Measurements from ENCODE around the gene NOP10. TPM values are rescaled to one million over a fixed set of nuclear protein-coding genes. Genes with fewer than 3 reads are reported as not detected.

NOP10 gene
- total RNA-seq, 1 experiment from 2014 or later = 235 TPM

DNA sequence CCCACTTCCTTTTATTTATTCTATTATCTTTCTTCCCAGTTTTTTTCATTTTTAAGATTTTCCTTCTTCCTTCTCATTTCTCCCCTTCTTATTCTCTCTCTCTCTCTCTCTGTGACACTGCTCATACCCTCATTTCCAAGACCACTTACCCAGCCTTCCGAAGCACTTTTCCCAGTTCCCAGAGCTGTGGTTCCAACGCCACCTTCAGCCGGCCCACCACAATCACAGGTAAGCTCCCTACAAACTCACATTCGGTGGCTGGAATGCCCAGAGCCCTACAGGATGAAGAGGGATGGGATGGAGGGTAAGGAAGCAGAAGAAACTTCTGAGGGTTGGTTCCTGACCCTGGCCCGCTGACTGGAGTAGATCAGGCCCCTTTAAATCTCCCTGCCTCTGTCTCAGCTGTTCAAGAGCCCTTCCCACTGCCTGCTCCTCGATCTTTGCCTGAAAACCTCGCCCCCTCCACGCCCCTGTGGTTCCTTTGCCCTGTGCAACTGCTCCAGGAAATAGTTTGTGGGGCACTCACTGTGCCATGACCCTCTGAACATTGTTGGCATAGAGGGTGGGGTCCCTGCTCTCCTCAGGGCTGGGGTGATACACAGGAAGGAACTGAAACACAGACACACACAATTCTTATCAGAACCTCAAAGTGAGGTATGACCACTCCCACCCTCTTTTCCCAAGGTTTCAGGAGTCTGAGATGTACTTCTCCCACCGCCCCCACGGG lies 19.3 kb upstream of the NOP10 start:
- no peaks in the 10 kb centered on the region for H3K27me3 ChIP-seq (ENCODE audit: insufficient read depth, low read length)
- H4K91ac ChIP-seq (ENCODE audit: insufficient read length, low read depth, low read length) = no peak overlapping the region
- H3K18ac ChIP-seq (ENCODE audit: insufficient read length, low read depth, low read length) = no peak overlapping the region
- peaks cover 9% of the 10 kb centered on the region for H3K79me1 ChIP-seq (ENCODE audit: insufficient read depth, low read depth, low read length, poor library complexity, severe bottlenecking)
- H3T11ph ChIP-seq (ENCODE audit: low read length) = no peak overlapping the region
- TF ChIP-seq, protein P1, sequence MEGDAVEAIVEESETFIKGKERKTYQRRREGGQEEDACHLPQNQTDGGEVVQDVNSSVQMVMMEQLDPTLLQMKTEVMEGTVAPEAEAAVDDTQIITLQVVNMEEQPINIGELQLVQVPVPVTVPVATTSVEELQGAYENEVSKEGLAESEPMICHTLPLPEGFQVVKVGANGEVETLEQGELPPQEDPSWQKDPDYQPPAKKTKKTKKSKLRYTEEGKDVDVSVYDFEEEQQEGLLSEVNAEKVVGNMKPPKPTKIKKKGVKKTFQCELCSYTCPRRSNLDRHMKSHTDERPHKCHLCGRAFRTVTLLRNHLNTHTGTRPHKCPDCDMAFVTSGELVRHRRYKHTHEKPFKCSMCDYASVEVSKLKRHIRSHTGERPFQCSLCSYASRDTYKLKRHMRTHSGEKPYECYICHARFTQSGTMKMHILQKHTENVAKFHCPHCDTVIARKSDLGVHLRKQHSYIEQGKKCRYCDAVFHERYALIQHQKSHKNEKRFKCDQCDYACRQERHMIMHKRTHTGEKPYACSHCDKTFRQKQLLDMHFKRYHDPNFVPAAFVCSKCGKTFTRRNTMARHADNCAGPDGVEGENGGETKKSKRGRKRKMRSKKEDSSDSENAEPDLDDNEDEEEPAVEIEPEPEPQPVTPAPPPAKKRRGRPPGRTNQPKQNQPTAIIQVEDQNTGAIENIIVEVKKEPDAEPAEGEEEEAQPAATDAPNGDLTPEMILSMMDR (conservative IDR thresholded peaks at IDR 0.05) = peak; percentile 32; the same call in 2 of the 3 replicates
- H2AK5ac ChIP-seq (ENCODE audit: insufficient read length, low read length) = no peak overlapping the region
- no peak overlapping the region for H3K4me2 ChIP-seq (ENCODE audit: insufficient read depth, insufficient read length, low read length)
- H3K56ac ChIP-seq (ENCODE audit: insufficient read length, low read depth, low read length) = no peak overlapping the region
- Mint-ChIP-seq H3K4me3 (no peak overlapping the region), H3K27ac (peak overlapping the region in 2 of 3 experiments; percentile 21 to 64; a peak in 2 of 7 replicates), H3K4me1 (peaks cover 18 to 23% of the 10 kb centered on the region in 2 experiments), H3K36me3 (ENCODE audit: insufficient read depth in 1 of 3, low read depth in 3 of 3) (peaks cover 30 to 62% (median 59%) of the 10 kb centered on the region in 3 experiments; a peak in 6 of 7 replicates), H3K27me3 (ENCODE audit: low read depth) (no peaks in the 10 kb centered on the region; the same call in 1 of the 2 replicates), H3K9me3 (no peaks in the 10 kb centered on the region)
- H4K20me1 ChIP-seq (ENCODE audit: control insufficient read depth, insufficient read depth, insufficient read length) = no peaks in the 10 kb centered on the region
- no peak overlapping the region for H2BK120ac ChIP-seq (ENCODE audit: low read depth, low read length, poor library complexity, severe bottlenecking)
- peaks cover 5% of the 10 kb centered on the region for H3K23me2 ChIP-seq (ENCODE audit: insufficient read length, low read depth, low read length, poor library complexity, severe bottlenecking)
- H2AFZ ChIP-seq (ENCODE audit: low read length) = no peak overlapping the region
- peaks cover 6% of the 10 kb centered on the region; the same call in 1 of the 2 replicates for H3K79me2 ChIP-seq (ENCODE audit: insufficient read depth, low read length)
- H3K4me1 ChIP-seq (ENCODE audit: insufficient read depth, low read length) = peaks cover 6% of the 10 kb centered on the region; the same call in 1 of the 2 replicates
- no peak for DNase-seq
- WGBS (ENCODE audit: extremely low coverage, insufficient read length, low lambda C conversion rate) = no CpG with 5 or more reads among the region's 10 CpGs
- no peak overlapping the region for H2BK12ac ChIP-seq (ENCODE audit: insufficient read length, low read depth, low read length)
- H2BK5ac ChIP-seq (ENCODE audit: insufficient read length, low read length) = no peak overlapping the region
- H3K9me3 ChIP-seq (ENCODE audit: control insufficient read depth, low read depth, low read length) = no peaks in the 10 kb centered on the region
- no peak overlapping the region for H3K9ac ChIP-seq (ENCODE audit: extremely low read depth, insufficient read length, low read length)
- no peak overlapping the region for H4K8ac ChIP-seq (replicated peaks; ENCODE audit: insufficient read length, low read depth, low read length)
- H3K4ac ChIP-seq (ENCODE audit: low read depth, low read length) = no peak overlapping the region
- H3K23ac ChIP-seq (ENCODE audit: insufficient read length, low read depth, low read length) = no peak overlapping the region
- H3K27ac ChIP-seq (ENCODE audit: insufficient read length, low read depth, low read length) = no peak overlapping the region
- H4K5ac ChIP-seq (ENCODE audit: insufficient read length, low read depth, low read length) = no peak overlapping the region
- no peak overlapping the region for H2BK20ac ChIP-seq (ENCODE audit: low read depth, low read length, poor library complexity, severe bottlenecking)
- H2BK15ac ChIP-seq (ENCODE audit: low read depth, low read length) = no peak overlapping the region
- no peak overlapping the region for H3K14ac ChIP-seq (ENCODE audit: insufficient read depth, low read length)
